Spleen (tissue), 7 donors: ENCODE data around the gene GGACT.

Experiments used
- CTCF ChIP-seq, 11 experiments: fragments of 200-600 bp in 7 of 11; fragments of 450-650 bp in 4 of 11; sonication (generic) in 4 of 11; IDR thresholded peaks in 8 of 11; conservative IDR thresholded peaks in 3 of 11; 1 replicate in 7 of 11; 2 replicates in 4 of 11; pipeline versions ENCODE4 v1.4.0 to v1.8.0; 2016 to 2021; ENCODE audit warnings: antibody characterized with exemption in 11 of 11, inconsistent platforms in 4 of 11, mild to moderate bottlenecking in 1 of 11
- POLR2A ChIP-seq, 3 donors: fragments of 450-650 bp; IDR thresholded peaks; one replicate each; pipeline ENCODE4 v1.5.1; 2017; ENCODE audit warnings: antibody characterized with exemption in 3 of 3, mild to moderate bottlenecking in 1 of 3
- POLR2AphosphoS5 ChIP-seq, 3 donors: sonication (generic); formaldehyde crosslinking; IDR thresholded peaks; one replicate each; pipeline ENCODE4 v1.5.1; 2017; ENCODE audit warnings: antibody characterized with exemption in 3 of 3
- donor health status: DM: no; HTN: no; CAD: no; lungs with moderate emphysema.
- donor health status: DM: no; HTN: no; CAD: no.
- donor health status: DM: no; HTN: no; CAD: no.

GRCh38 chr13:100540621-100541020 lies 48.0 kb downstream of the GGACT start:
- no peak for TF ChIP-seq CTCF (IDR thresholded peaks at IDR 0.05 in 8 of 11, conservative IDR thresholded peaks at IDR 0.05 in 3 of 11)
- no peak for TF ChIP-seq POLR2A (IDR thresholded peaks at IDR 0.05)
- no peak for TF ChIP-seq POLR2AphosphoS5 (IDR thresholded peaks at IDR 0.05)
